HG03460 (cell line): ENCODE measurements around the gene RPS6KB1.
A peak's percentile ranks its signal among the peaks of the same experiment; 100 is the strongest.
"Not testable (repeated sequence)": the region's sequence is repeated elsewhere in the genome, so short reads cannot be mapped to it uniquely, and the experiment has no call there.

Source experiments
- ATAC-seq: cut with Tn5 transposase; IDR thresholded peaks from one replicate; pipeline ENCODE4 v1.9.1; 2021; ENCODE audit not compliant: unreplicated experiment

Gene RPS6KB1

DNA sequence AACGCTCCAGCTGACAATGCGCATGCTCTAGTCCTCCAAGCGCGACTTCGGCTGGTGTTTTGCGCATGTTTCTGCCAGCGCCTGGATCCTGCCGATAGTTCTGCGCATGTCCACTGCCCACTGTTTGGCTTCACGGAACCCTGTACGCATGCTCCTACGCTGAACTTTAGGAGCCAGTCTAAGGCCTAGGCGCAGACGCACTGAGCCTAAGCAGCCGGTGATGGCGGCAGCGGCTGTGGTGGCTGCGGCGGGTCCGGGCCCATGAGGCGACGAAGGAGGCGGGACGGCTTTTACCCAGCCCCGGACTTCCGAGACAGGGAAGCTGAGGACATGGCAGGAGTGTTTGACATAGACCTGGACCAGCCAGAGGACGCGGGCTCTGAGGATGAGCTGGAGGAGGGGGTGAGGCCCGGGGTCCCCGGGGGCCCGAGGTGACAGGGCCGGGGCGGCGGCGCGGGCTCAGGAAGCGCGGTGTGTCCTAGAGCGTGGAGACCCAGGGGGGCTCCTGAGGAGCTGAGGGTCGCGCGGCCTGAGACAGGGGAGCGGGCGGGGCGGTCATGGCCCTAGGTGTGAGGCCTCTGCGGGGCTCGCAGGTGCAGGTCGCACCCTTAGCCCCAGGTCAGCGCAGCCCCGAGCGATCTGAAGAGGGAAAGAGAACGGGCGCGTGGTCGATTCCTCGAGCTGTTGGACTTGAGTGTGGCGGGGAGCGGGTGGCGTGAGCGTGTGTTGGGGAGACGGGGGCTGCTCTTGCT, at the start of gene RPS6KB1, which contains the start of gene TUBD1:
Gene RPS6KB1, plus strand, starts transcription at position 198 of the 752 bp plus-strand sequence. Its CDS starts 64 bp downstream, at position 262.
Gene TUBD1, minus strand, starts transcription at position 20 of the 752 bp plus-strand sequence. CDS start 1,941 bp downstream, outside the sequence.
- peak; percentile 82 for ATAC-seq

DNA sequence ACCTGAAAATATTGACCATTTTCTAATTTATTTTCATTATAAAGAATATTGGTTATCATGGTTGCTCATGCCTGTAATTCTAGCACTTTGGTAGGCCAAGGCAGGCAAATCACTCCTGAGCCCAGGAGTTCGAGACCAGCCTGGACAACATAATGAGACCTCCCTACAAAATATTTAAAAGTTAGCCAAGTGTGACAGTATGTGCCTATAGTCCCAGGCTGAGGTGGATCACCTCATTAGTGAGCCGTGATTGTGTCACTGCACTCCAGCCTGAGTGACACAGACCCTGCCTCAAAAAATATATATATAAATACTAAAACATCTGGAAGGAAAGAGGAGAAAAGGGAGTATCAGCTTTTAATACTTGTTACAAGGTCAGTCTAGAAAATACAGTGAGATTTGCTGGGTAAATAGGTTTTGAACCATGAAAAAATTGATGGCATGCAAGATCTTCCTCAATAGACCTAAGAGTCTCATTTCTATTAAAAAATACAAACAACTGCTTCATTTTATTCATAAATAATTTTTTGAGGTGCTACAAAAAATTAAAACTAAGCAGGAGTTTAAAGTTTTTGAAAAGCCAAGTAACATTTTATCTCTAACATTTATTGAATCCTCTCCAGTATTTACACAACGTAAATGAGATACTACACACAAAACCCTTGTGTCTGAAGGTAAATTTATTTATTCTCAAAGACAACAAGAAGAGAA, 47.9 kb upstream of the RPS6KB1 start:
- ATAC-seq = no peak

DNA sequence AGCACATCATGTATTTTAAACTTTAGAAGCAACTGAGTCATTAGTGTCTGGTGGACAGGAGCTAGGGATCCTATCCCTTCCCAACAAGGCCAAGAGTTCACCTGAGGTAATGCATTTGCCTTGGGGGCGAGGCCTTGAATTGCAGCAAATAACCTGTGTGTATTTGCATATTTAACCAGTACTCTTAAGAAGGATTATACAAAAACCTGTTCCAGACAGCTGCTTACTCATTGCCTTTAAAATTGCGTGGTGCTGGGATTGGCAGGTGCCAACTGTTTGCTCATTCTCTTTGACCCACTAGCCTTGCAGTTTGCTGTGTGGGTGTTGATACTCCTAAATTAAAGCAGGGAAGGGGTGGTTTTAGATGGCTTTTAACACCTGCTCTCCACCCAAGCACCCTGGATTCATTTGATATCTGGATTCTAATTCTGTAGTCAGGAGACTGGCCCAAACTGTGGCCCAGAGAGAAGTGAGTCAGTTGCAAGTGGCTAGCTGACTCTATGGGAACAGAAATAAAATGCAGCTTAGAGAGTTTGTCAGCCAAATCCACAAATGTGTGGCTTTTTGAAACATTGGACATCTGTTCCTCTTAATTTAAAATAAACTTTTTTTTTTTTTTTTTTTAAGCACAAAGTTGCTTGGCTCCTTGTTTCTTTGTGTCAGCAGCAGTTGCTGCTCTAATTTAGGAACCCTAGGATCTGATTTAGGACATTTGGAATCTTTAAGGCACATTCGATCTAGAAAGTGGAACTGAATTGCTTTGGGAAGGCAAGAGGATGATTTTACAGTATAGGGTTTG, 47.1 kb upstream of the RPS6KB1 start:
- no peak for ATAC-seq

DNA sequence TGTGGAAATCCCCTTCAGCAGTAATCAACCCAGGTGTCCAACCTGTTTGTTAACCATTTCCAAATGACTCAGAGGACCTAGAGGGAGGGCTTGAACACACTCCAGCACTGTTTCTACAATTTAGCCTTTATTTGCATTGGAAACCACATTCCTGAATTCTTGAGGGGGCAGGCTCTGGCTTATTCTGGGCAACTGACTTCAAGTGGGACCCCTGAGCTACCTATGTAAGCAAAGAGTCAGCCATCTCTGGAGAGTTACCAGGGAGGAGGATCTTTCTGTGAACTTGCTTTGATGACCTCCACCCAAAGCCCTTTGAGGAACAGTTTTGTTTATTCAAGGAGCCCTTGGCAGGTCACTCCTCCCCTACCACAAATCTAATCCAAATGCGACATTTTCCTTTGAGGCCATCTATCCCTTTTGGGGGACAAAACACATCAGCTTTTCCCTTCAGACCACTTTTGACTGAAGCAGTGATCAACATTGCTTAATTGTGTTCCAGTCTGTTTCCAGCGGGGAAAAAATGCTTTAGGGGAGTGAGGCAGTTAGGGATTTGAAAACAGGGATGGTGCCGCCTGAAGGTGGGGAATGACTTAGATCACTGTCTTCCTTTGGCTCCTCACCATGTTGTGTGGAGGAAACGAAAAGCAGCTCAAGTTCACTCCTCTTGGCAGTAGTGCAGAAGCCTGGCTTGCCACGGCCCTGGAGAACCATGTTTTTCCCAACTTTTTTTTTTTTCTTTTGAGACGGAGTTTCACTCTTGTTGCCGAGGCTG, 46.3 kb upstream of the RPS6KB1 start:
- ATAC-seq = peak; percentile 44

DNA sequence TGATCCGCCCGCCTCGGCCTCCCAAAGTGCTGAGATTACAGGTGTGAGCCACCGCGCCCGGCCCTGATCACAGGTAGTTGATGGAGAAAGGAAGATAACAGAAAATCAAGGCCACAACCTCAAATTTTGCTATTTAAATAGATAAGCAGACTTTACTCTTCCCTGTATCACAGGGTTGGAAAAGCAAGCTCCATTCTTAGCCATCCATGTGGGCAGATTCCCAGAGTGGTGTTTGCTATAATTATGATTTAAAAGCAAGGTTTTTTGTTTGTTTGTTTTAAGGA, 44.6 kb upstream of the RPS6KB1 start:
- no peak for ATAC-seq

DNA sequence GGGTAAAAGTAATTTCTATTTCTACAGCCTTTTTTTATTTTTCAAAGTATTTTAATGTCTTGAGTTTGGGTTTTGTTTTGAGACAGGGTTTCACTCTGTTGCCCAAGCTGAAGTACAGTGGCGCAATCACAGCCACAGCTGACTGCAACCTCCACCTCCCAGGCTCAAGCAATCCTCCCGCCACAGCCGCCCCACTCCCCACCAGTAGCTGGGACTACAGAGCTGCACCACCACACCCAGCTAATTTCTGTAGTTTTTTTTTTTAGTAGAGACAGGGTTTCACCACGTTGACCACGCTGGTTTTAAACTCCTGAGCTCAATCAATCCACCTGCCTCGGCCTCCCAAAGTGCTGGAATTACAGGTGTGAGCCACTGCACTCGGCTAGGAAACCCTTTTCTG, 44.1 kb upstream of the RPS6KB1 start:
- peak; percentile 34 for ATAC-seq

DNA sequence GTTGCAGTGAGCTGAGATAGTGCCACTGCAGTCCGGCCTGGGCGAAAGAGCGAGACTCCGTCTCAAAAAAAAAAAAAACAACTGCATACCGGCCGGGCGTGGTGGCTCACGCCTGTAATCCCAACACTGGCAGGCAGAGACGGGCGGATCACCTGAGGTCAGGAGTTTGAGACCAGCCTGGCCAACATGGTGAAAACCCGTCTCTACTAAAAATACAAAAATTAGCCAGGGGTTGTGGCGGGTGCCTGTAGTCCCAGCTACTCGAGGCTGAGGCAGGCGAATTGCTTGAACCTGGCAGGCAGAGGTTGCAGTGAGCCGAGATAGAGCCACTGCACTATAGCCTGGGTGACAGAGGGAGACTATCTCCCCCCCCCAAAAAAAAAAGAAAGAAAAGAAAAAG, 42.6 kb upstream of the RPS6KB1 start:
- ATAC-seq = not testable (repeated sequence)

DNA sequence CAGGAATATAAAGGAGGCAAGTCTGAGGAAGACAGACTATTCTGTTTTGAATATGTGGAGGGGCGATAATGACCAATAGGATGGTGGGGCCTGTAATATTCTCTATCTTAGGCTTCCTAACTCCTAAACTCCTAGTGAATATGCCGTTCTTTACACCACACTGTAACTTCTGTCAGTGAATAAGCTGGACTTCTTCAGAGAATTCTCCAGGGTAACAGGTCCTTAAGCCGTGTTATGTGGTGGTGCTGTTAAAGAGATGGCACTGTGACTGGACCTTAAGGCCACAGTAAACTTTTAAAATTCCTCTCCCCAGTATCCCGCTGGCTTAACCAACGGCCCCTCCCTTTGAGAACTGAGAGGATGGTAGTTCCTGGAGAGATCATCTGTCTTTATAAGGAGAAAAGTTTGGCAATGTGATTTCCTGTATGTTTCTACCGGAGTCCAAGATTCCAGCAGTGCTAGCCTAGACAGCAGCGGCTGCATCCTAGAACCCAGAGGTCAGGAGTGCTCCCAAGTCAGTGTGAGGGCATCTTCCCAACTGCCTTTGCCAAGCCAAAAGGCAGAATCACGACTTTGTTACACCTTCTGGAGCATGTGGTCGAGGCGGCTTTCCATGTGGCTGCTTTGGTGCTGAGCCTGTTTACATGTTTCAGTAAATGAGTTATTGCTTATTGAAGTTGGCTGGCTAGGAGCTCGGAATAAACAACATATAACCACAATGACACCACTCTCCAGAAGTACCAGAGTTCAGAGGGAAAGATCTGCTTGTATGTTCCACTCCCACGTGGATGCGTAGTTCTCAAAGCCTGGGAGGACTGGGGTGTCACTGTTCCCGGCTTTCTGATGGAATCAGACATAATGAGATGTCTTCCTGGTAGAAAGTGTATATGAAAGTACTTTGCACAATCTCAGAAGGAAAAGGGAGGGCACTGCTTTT, 41.2 kb upstream of the RPS6KB1 start:
- no peak for ATAC-seq

DNA sequence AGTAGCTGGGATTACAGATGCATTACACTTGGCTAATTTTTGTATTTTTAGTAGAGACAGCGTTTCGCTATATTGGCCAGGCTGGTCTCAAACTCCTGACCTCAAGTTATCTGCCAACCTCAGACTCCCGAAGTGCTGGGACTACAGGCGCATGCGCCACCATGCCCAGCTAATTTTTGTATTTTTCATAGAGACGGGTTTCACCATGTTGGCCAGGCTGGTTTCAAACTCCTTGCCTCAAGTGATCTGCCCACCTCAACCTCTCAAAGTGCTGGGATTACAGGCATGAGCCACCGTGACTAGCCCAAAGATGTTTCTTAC, 40.1 kb upstream of the RPS6KB1 start:
- ATAC-seq = not testable (repeated sequence)

DNA sequence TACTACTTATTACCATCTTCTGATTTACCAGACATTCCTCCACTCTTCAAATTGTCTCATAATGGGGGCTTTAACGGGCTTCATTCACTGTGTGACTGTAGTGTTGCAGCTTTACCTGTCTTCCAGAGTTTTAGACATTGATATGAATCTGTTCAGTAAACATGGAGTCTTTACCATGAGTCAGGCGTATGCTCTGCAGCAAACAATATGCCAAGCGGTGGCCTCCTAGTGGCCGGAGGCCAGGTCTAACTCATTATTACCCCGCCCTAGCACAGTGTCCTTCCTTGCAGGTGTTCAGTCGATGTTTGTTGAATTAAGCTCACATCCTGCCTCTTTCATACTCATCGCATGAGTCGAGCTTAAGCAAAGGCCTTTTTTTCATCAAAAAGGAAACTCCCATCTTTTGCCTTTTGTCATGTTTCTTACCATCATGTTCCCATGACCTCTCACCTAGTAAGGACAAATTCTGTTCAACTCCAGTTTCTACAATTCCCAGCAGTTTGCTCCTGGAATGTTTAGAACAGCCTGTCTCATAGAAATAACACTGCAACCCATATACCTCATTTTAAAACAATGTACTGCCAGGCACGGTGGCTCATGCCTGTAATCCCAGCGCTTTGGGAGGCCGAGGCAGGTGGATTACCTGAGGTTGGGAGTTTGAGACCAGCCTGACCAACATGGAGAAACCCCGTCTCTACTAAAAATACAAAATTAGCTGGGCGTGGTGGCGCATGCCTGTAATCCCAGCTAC, 39.6 kb upstream of the RPS6KB1 start:
- no peak for ATAC-seq

DNA sequence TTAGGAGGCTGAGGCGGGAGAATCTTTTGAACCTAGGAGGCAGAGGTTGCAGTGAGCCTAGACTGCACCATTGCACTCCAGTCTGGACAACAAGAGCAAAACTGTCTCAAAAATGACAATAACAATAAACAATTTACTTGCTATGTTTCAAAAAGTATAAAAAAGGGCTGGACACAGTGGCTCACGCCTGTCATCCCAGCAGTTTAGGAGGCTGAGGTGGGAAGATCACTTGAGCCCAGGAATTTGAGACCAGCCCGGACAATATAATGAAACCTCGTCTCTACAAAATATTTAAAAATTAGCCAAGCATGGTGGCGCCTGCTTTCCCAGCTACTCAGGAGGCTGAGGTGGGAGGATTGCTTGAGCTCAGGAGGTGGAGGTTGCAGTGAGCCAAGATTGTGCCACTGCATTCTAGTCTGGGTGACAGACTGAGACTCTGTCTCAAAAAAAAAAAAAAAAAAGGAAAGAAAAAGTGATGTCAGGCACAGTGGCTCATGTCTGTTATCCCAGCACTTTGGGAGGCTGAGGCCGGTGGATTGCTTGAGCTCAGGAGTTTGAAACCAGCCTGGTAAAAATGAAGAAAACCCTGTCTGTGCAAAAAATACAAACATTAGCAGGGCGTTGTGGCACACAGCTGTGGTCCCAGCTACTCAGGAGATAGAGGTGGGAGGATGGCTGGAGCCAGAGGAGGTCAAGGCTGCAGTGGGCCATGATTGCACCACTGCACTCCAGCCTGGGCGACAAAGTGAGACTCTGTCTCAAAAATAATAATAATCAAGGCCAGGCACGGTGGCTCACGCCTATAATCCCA, 38.8 kb upstream of the RPS6KB1 start:
- ATAC-seq = not testable (repeated sequence)

DNA sequence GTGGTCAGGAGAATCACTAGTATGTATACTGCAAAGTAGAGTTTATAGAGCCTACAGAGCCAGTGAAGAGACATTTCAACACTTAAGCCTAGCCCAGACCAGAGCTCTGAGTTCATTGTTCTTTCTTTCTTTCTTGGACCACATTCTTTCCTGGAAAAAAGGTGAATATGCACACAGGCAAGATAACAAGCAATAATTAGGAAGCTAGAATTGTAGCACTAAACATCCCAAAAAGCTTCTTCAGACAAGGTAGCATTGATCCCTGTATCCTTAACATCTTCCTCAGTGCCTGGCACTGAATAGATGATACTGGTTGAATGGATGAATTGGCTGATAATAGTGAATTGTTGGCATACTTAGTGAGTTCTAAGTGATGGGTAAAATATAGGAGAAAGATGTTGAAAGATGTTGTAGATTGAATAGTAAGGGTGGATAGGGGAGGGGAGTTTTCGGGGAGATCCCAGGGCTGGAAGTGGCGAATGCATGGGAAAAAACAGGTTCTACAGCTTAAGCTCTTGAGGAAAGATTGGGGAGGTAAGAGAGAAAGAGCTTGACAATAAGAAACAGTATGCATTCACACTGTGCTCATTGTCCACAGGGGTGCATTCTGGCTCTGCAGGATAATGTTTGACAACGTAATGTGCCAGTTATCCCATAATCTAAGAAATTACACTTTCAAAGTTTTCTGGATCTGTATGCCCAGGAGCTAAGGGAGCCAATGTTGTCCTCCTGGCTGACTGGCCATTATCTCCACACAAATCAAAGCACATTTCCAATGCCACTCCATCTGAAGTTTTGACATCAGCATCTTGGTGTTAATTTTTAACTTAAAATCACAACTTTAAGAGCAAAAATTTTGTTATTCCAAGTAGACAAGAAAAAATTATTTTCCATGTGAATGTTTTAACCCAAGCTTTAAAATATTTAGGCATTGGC, 35.8 kb upstream of the RPS6KB1 start:
- no peak for ATAC-seq

DNA sequence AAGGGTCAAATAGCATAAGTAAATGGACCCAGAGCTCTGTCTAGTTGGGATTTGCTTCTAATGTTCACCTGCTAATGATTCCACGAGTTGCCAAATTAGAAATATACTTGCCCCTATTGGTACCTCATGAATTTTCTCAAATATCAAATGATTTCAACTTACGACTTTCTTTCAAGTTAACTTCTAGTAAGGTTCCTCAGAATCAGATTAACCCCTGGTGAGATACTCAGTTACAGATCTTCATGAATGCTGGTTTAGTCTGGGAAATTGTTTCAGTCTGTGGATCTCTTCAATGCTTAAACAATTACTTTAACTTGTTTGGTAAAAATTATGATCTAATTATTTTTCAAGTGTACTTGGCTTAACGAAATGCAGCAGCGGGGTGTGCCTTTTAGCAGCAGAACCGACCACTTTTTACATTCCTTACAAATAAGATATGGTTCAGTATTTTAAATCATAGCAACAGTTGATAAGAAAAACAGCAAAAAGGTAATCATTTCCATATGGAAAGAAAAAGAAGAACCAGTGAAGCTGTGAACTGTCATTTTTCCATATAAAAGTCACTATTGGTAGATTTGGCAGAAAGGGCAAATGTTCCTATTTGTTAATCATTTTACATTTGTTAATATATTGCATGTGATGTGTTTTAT, 34.6 kb upstream of the RPS6KB1 start:
- no peak for ATAC-seq

DNA sequence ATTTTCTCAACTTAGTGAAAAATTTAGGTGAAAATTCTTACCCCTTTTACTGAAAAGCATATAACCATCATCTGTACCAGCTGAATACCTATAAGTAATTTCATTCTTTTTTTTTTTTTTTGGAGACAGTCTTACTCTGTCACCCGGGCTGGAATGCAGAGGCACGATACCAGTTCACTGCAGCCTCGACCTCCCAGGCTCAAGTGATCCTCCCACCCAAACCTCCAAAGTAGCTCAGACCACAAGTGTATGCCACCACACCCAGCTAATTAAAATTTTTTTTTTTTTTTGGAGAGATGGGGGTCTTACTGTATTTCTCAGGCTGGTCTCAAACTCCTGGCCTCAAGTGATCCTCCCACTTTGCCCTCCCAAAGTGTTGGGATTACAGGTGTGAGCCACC, 34.0 kb upstream of the RPS6KB1 start:
- ATAC-seq = no peak

DNA sequence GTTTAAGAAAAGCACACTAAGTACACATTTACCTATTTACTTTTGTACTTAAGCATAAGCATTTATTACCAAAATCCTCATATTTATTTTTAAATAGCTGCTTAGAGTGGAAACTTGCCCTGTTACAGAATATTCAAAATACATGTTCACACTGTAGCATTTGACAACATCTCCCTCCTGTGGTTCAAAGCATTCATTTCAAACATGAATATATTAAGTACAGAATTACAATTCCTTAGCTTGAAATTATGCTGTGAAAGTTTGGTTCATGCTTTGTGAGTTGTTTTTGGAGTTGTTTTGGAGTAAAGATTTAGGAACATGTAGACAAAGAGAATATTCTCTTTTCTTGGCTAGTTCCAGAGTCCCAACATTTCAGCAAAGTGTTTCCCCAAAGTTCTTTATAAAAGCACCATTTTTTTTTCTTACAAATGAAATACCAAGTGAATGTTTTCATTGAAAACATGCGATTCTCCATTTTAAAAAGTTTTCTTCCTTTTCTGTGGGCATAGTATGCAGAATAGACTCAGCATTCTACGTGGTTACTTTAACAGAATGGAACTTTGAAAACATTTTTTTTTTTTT, 33.4 kb upstream of the RPS6KB1 start:
- ATAC-seq = no peak

DNA sequence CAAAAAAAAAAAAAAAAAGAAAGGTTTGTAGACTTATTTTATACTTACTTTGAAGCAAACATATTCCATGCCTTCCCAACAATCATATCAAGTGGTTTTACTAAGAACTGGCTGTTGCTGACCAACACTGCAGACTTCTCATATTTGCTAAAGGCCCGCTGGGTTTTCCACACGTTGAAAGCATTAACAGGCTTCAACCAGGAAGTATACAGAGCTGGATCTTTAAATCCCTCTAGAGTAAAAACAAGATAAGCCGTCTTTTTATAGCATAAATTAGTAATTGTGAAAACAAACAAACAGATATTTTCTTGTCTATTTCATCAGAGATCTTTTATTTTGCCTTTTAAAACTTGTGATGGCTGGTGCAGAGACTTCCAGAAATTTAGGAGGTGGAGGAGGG, 29.3 kb upstream of the RPS6KB1 start:
- ATAC-seq = no peak

DNA sequence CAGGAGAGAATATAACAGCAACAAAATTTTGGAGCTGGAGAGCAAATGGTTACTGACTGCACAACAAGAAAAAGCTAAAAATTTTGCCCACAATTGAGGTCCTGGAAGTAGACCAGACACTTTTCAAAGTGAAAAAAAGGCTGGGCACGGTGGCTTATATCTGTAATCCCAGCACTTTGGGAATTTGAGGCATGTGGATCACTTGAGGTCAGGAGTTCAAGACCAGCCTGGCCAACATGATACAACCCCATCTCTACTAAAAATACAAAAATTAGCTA, 23.0 kb upstream of the RPS6KB1 start:
- no peak for ATAC-seq
